GM13977 (cell line): Measurements from ENCODE around the gene OPHN1.

Experiments
- DNase-seq: peaks from one replicate; pipeline ENCODE4 v3.0.0; 2012; ENCODE audit warnings: low spot score
- CTCF ChIP-seq: IDR thresholded peaks from 2 replicates; pipeline ENCODE4 v1.5.1; 2012; ENCODE audit warnings: mild to moderate bottlenecking, control low read depth; ENCODE audit not compliant: insufficient read depth; ENCODE audit errors: extremely low read depth, missing control alignments
- in situ Hi-C: fragments of 300-500 bp; cut with MboI; formaldehyde crosslinking; loops from one replicate; pipeline ENCODE4 v1.12.0; 2022; ENCODE audit warnings: low sequenced_read_pairs, low pct_unique_long_range_greater_than_20kb, mixed read lengths, inconsistent platforms; ENCODE audit not compliant: unreplicated experiment

OPHN1 gene

GRCh38 chrX:68193786-68194185 is 239.5 kb downstream of the OPHN1 start:
- in situ Hi-C loops, result no loop called here
- DNase-seq, result no peak
- TF ChIP-seq CTCF, result no peak

GRCh38 chrX:68193234-68193633 is 240.1 kb downstream of the OPHN1 start:
- DNase-seq, result no peak
- TF ChIP-seq CTCF, result no peak
- in situ Hi-C loops, result no loop called here

DNA sequence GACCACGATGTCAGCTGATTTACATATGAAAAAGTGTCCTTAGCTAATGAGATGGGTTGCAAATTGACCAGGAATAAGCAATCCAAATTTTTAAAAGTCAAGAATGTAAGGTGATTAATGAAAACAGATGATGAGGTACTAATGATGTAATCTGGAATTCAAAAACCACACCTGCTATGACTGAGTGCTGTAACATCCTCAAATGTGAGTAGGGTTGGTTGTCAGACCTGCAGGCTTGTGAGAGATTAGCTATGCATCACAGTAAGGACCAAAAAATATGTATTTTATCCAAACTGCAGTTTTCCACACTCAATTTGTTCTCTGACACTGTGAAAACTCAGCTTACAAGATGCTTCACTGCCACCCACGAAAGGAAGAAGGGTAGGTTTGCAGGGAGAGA is 242.5 kb downstream of the OPHN1 start:
- no peak for DNase-seq
- in situ Hi-C loops, result no loop called here
- no peak for TF ChIP-seq CTCF

GRCh38 chrX:68186552-68187262 is 246.6 kb downstream of the OPHN1 start:
- in situ Hi-C loops, result no loop called here
- TF ChIP-seq CTCF, result no peak
- no peak for DNase-seq

- TF ChIP-seq CTCF, result no peak
- in situ Hi-C loops, result no loop called here
- no peak for DNase-seq
Measured at GRCh38 chrX:68185161-68185560, 248.1 kb downstream of the OPHN1 start.

DNA sequence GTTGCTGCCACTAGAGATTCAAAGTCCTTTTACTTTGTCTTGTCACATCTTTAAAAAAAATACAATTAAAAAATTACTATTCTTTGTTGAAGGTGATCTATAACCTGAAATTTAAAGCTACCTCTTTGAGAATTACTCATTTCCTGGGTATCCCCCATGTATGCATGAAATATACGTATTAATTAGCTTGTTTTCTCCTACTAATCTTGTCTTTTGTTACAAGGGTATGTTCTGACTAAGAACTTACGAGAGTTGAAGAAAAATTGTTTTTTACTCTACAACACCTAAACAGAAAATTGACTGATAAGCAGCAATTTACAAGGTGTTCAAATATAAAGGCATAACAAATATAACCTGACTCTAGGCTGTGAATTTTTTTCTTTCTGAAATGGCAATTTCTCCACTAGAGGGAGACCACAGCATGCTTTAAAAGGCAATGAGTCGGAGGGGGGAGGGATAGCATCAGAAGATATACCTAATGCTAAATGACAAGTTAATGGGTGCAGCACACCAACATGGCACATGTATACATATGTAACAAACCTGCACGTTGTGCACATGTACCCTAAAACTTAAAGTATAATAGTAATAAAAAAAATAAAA is 249.6 kb downstream of the OPHN1 start:
- no peak for DNase-seq
- TF ChIP-seq CTCF, result peak; percentile 55
- in situ Hi-C loops, result no loop called here
